Transverse colon (tissue), 4 donors: ENCODE results near the gene KLHL29. TPM values are rescaled to one million over a fixed set of nuclear protein-coding genes. Genes with fewer than 3 reads are reported as not detected.
A peak's percentile ranks its signal among the peaks of the same experiment; 100 is the strongest.

Experiments used
- DNase-seq: peaks from one replicate; pipeline ENCODE4 v3.0.0-alpha.2; 2019
- H3K27ac ChIP-seq, 4 donors: fragments of 200-600 bp; sonication (generic); 2 replicates each; pipeline ENCODE4 v1.5.1; 2016 to 2018; ENCODE audit warnings: inconsistent platforms in 4 of 4
- H3K27me3 ChIP-seq: fragments of 200-600 bp; sonication (generic); 2 replicates; pipeline ENCODE4 v1.5.1; 2017; ENCODE audit warnings: inconsistent platforms
- H3K36me3 ChIP-seq, 4 donors: fragments of 200-600 bp; sonication (generic); 2 replicates each; pipeline ENCODE4 v1.5.1; 2017 to 2019; ENCODE audit warnings: inconsistent platforms in 4 of 4
- H3K4me1 ChIP-seq, 4 donors: fragments of 200-600 bp; sonication (generic); 2 replicates each; pipeline ENCODE4 v1.5.1; 2017 to 2020; ENCODE audit warnings: inconsistent platforms in 4 of 4
- H3K4me3 ChIP-seq, 4 donors: fragments of 200-600 bp; sonication (generic); 1 replicate in 1 of 4; 2 replicates in 3 of 4; pipeline versions ENCODE4 v1.5.1 to v1.6.1; 2017 to 2019; ENCODE audit warnings: inconsistent platforms in 4 of 4
- H3K9me3 ChIP-seq, 2 donors: fragments of 200-600 bp; sonication (generic); 2 replicates each; pipeline ENCODE4 v1.5.1; 2017 to 2019; ENCODE audit warnings: inconsistent platforms in 2 of 2
- CTCF ChIP-seq, 5 experiments: fragments of 200-600 bp in 3 of 5; fragments of 450-650 bp in 2 of 5; sonication (generic) in 3 of 5; IDR thresholded peaks; 1 replicate in 2 of 5; 2 replicates in 3 of 5; pipeline ENCODE4 v1.5.1; 2016 to 2017; ENCODE audit warnings: antibody characterized with exemption in 5 of 5, inconsistent platforms in 3 of 5, mild to moderate bottlenecking in 2 of 5, moderate library complexity in 1 of 5
- EP300 ChIP-seq: sonication (generic); formaldehyde crosslinking; IDR thresholded peaks from one replicate; pipeline ENCODE4 v1.6.1; 2017; ENCODE audit warnings: antibody characterized with exemption, low read depth
- POLR2A ChIP-seq: fragments of 450-650 bp; IDR thresholded peaks from one replicate; pipeline ENCODE4 v1.6.1; 2016; ENCODE audit warnings: antibody characterized with exemption, mild to moderate bottlenecking, moderate library complexity
- POLR2AphosphoS5 ChIP-seq, 3 donors: sonication (generic); formaldehyde crosslinking; IDR thresholded peaks; one replicate each; pipeline ENCODE4 v1.6.1; 2016; ENCODE audit warnings: antibody characterized with exemption in 3 of 3
- WGBS, 2 donors: methylation state at CpG; one replicate each; pipeline ENCODE4 v1.1.5; 2018; ENCODE audit warnings: low coverage in 1 of 2; 5-methylcytosine and 5-hydroxymethylcytosine counted together
- in situ Hi-C, 4 donors: fragments of 200-750 bp; cut with MboI; loops; one replicate each; pipeline versions ENCODE4 v1.15.0 to v1.15.1; 2017; ENCODE audit warnings: low sequenced_read_pairs in 3 of 4, low pct_ligation_motif_present in 1 of 4, low pct_unique_long_range_greater_than_20kb in 1 of 4
- intact Hi-C: fragments of 100-400 bp; cut with DNase I; formaldehyde crosslinking; loops from one replicate; pipeline ENCODE4 v1.15.1; 2023; ENCODE audit warnings: low total_unique reads
- total RNA-seq, 4 donors: library from RNA; depleted of rRNA; stranded (reverse); fragments of >200 nt; gene quantifications; one replicate each; pipeline ENCODE4 v1.1.0, GENCODE V29; 2016

KLHL29 gene
- total RNA-seq, 4 donors from 2014 or later = 3.3 to 16.5 (median 5.8) TPM

GRCh38 chr2:23531280-23531679 is 146.3 kb downstream of the KLHL29 start:
- no peaks in the 10 kb centered on the region for H3K27me3 ChIP-seq
- peaks cover 0 to 17% (median 4%) of the 10 kb centered on the region in 4 donors for H3K4me1 ChIP-seq
- H3K36me3 ChIP-seq = no peaks in the 10 kb centered on the region
- in situ Hi-C loops = no loop called here
- H3K9me3 ChIP-seq = no peaks in the 10 kb centered on the region
- H3K27ac ChIP-seq = peak overlapping the region in 1 of 4 donors; percentile 82
- no peak for DNase-seq
- 89% methylated on average over 11 of the region's 11 CpGs; no CpG with 5 or more reads in 1 of the 2 donors for WGBS, 2 donors
- intact Hi-C loops = no loop called here
- H3K4me3 ChIP-seq = no peak overlapping the region
- no peak for TF ChIP-seq POLR2AphosphoS5 (IDR thresholded peaks at IDR 0.05)
- no peak for TF ChIP-seq EP300
- no peak for TF ChIP-seq POLR2A
- no peak for TF ChIP-seq CTCF (IDR thresholded peaks at IDR 0.05)

- Histone ChIP-seq H3K27ac (peak overlapping the region; percentile 45 to 82 (median 54)), H3K9me3 (no peaks in the 10 kb centered on the region), H3K4me1 (peaks cover 0 to 17% (median 4%) of the 10 kb centered on the region in 4 donors), H3K36me3 (no peaks in the 10 kb centered on the region), H3K4me3 (peak overlapping the region in 1 of 4 donors; percentile 20), H3K27me3 (no peaks in the 10 kb centered on the region)
- in situ Hi-C loops = no loop called here
- no peak for DNase-seq
- 77% methylated on average over 8 of the region's 8 CpGs; no CpG with 5 or more reads in 1 of the 2 donors for WGBS, 2 donors
- no peak for TF ChIP-seq CTCF (IDR thresholded peaks at IDR 0.05)
- TF ChIP-seq EP300 = no peak
- TF ChIP-seq POLR2AphosphoS5 (IDR thresholded peaks at IDR 0.05) = no peak
- TF ChIP-seq POLR2A = no peak
- intact Hi-C loops = no loop called here
These were observed 146.9 kb downstream of the KLHL29 start for GRCh38 chr2:23531881-23532280.

GRCh38 chr2:23532391-23533337 is 147.7 kb downstream of the KLHL29 start:
- peaks cover 0 to 17% (median 4%) of the 10 kb centered on the region in 4 donors for H3K4me1 ChIP-seq
- intact Hi-C loops = no loop called here
- no peaks in the 10 kb centered on the region for H3K36me3 ChIP-seq
- no peaks in the 10 kb centered on the region for H3K9me3 ChIP-seq
- TF ChIP-seq POLR2A (no peak), EP300 (no peak), POLR2AphosphoS5 (IDR thresholded peaks at IDR 0.05) (no peak), CTCF (IDR thresholded peaks at IDR 0.05) (no peak)
- WGBS, 2 donors = 67 to 76% methylated on average over 8 to 23 of the region's 23 CpGs
- H3K4me3 ChIP-seq = peak overlapping the region in 1 of 4 donors; percentile 20
- DNase-seq = no peak
- peak overlapping the region; percentile 45 to 82 (median 54) for H3K27ac ChIP-seq
- in situ Hi-C loops = no loop called here
- H3K27me3 ChIP-seq = no peaks in the 10 kb centered on the region

- no peak for TF ChIP-seq POLR2A
- TF ChIP-seq POLR2AphosphoS5 (IDR thresholded peaks at IDR 0.05) = no peak
- no peak for TF ChIP-seq CTCF (IDR thresholded peaks at IDR 0.05)
- no peak for TF ChIP-seq EP300
- WGBS, 2 donors = 71% methylated on average over 9 of the region's 9 CpGs; no CpG with 5 or more reads in 1 of the 2 donors
- H3K27ac ChIP-seq = peak overlapping the region; percentile 45 to 82 (median 54)
These were observed 148.3 kb downstream of the KLHL29 start for GRCh38 chr2:23533338-23533695.

More at GRCh38 chr2:23533338-23533695, 148.3 kb downstream of the KLHL29 start:
- Histone ChIP-seq H3K4me1 (peaks cover 0 to 17% (median 4%) of the 10 kb centered on the region in 4 donors), H3K9me3 (no peaks in the 10 kb centered on the region), H3K27me3 (no peaks in the 10 kb centered on the region), H3K36me3 (no peaks in the 10 kb centered on the region), H3K4me3 (no peak overlapping the region)
- no peak for DNase-seq
- intact Hi-C loops (no loop called here), in situ Hi-C loops (no loop called here)
